ENCODE results near the gene POLR2F.

GRCh38 chr22:37961062-37961461, 7.6 kb downstream of the POLR2F start:
- TF ChIP-seq POLR2A (IDR thresholded peaks at IDR 0.05; ENCODE audit: low read length), result no peak
- TF ChIP-seq GATA1 (IDR thresholded peaks at IDR 0.05; ENCODE audit: low read depth, low read length), result no peak

Measured in erythroblast (primary cell).